Mesenteric fat pad (tissue), 1 donor: Measurements from ENCODE around the gene EXT2. TPM values are rescaled to one million over a fixed set of nuclear protein-coding genes. Genes with fewer than 3 reads are reported as not detected.

ENCODE experiments used
- DNase-seq: peaks from one replicate; pipeline ENCODE4 v3.0.0-alpha.2; 2020; ENCODE audit warnings: low spot score
- total RNA-seq: library from RNA; stranded (reverse); fragmentation: NEBNext Ultra II Directional; extraction: Animal tissue kit (Norgen Biotek cat#: 25700); gene quantifications from one replicate; pipeline ENCODE4 v1.2.1, GENCODE V29; 2021
- donor health status: DM: yes; HTN: yes; CAD: no.

Gene EXT2
- total RNA-seq, 1 donor from 2014 or later: 54.3 TPM

DNA sequence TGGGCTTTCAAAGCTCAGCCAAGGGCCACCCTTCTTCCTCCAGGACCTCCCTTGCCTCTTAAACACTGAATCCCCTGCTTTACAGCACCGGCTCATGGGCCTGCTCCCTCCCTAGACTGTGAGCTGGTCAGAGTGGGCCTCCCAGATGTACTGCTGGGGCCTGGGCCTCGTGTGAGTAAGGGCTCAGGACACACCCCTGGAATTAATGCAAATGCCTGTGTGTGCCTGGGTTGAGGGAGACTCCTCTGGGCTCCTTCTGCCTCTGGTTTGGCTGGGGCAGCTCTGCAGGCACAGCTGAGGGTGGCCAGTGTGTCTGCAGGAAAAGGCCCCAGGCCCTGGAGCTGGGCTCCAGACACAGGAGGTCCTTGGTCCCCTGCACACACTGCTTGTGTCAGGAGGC lies 190.3 kb downstream of the EXT2 start:
- no peak for DNase-seq

DNA sequence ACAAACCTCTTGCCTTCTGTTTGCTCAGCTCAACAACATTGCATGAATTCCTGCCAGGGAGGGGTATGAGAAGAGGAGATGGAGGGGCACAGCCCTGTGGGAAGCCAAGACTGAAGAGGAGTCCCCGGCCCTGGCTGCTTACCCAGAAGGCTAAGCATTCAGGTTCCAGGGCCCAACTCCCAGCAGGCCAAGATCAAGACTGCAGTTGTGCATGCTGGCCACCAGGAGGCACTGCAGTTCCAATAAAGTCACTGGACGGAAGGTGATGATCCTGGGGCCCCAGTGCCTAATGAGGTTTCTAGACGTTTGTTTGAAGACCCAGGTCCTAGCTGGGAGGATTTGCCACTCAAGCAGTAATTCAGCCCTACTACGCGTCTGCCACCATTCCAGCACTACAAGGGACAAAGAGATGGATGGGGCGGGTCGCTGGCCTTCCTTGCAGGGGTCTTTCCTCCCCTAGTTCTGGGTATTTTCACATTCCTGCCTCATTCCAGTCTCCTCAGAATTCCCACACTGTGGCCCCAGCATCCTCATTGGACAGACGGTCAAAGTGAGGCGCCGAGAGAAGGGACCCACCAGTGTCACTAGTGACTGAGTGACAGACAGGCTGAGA lies 190.9 kb downstream of the EXT2 start:
- no peak for DNase-seq

DNA sequence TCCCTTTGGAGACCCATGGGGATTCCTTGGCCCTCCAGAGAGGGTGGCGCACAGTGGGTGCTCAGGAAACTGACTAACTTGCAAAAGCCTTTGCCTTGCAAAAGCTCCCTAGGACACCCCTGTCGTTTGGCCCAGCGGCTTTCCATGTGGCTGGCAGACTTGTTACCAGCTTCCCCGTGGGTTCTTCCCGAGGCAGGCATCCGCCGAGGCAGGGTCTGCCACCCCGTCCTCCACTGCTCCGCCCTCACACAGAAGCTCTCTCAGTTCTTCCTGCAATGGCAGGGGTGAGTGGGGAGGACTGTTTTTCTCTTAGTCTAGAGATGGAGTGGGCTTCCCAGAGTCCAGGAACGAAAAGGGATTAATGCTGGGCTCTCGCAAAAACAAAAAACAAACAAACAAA lies 191.4 kb downstream of the EXT2 start:
- no peak for DNase-seq

DNA sequence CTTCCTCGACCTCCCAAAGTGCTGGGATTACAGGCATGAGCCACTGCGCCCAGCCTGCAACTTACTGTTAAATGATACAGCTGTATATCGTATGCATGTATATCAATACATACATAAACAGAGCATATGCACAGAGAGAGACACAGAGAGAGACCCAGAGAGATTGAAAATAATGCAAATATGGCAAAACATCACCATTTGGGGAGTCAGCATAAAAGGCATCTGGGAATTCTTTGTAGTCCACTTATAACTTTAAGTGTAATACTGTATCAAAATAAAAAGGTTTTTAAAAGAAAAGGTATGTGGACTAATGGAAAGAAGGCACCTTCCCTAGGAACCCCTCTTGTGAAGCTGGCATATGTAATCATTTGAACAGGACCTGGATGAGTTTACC lies 192.7 kb downstream of the EXT2 start:
- no peak for DNase-seq

DNA sequence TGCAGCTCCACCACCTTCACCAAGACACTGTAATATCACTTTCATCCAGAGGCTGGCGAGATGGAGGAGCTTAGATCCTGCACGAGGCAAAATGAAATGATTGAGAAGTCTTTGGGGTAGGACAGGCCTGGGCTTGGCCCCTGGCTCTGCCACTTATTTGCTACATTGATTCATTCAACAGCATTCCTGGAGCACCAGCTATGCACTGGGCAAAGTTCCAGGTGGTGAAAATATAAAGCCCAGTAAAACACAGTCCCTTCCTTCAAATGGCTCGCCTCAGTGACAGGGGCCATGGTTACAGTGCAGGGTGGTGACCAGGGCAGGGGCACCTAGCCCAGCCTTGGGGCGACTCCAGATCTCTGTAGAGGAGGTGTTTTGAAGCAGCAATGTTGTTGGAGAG lies 194.7 kb downstream of the EXT2 start:
- no peak for DNase-seq

Other genes with a start within 250 kb of the EXT2 start
- 31.0 TPM for gene ALKBH3, start 214.8 kb upstream of the EXT2 start, total RNA-seq
- gene C11orf96, start 153.0 kb upstream of the EXT2 start, total RNA-seq: 349 TPM
- gene ACCSL, start 47.7 kb upstream of the EXT2 start, total RNA-seq: not detected
- gene ACCS, start 29.4 kb upstream of the EXT2 start, total RNA-seq: 20.4 TPM
- gene ALX4, start 214.5 kb downstream of the EXT2 start, total RNA-seq: not detected